Spinal cord (tissue), 10 donors: ENCODE measurements around the gene SEPTIN3. TPM values are rescaled to one million over a fixed set of nuclear protein-coding genes. Genes with fewer than 3 reads are reported as not detected.
A peak's percentile ranks its signal among the peaks of the same experiment; 100 is the strongest.

Experiments used
- DNase-seq, 6 donors: peaks; one replicate each; pipeline versions ENCODE4 v3.0.0 to v3.0.0-alpha.2; 2013 to 2015; ENCODE audit warnings: low spot score in 6 of 6, low read depth in 4 of 6
- H3K27ac ChIP-seq: one replicate; pipeline ENCODE4 v1.5.1; 2013; ENCODE audit warnings: low read depth, low read length, control low read depth
- H3K27me3 ChIP-seq: one replicate; pipeline ENCODE4 v1.6.1; 2013; ENCODE audit warnings: low read length; ENCODE audit not compliant: control insufficient read depth, insufficient read depth
- H3K36me3 ChIP-seq: one replicate; pipeline ENCODE4 v1.6.1; 2013; ENCODE audit warnings: low read length; ENCODE audit not compliant: control insufficient read depth, insufficient read depth
- H3K4me1 ChIP-seq: one replicate; pipeline ENCODE4 v1.6.1; 2013; ENCODE audit warnings: low read length; ENCODE audit not compliant: control insufficient read depth, insufficient read depth
- H3K4me3 ChIP-seq: one replicate; pipeline ENCODE4 v1.5.1; 2013; ENCODE audit warnings: low read depth, low read length, control low read depth
- H3K9me3 ChIP-seq: one replicate; pipeline ENCODE4 v1.6.1; 2013; ENCODE audit warnings: low read length; ENCODE audit not compliant: control insufficient read depth, insufficient read depth
- WGBS: methylation state at CpG from one replicate; pipeline ENCODE4 v1.1.5; 2013; ENCODE audit warnings: missing lambda C conversion rate; ENCODE audit not compliant: insufficient coverage; 5-methylcytosine and 5-hydroxymethylcytosine counted together
- long read RNA-seq, 4 donors: transcript quantifications; one replicate each; lab custom pipeline, GENCODE V29; 2026
- polyA plus RNA-seq, 2 donors: library from polyadenylated mRNA; unstranded; fragments of 120-200 nt; gene quantifications; one replicate each; pipeline ENCODE4 v1.2.1, GENCODE V29; 2013; ENCODE audit not compliant: insufficient read length in 2 of 2
- total RNA-seq, 2 donors: library from RNA; depleted of rRNA in 1 of 2; stranded (reverse); fragments of 120-200 nt in 1 of 2; fragments of >200 nt in 1 of 2; gene quantifications; one replicate each; pipeline versions ENCODE4 v1.2.3 to v1.2.4, GENCODE V29; 2013 to 2014
- donor health status: healthy.

SEPTIN3 gene
- total RNA-seq: 10 to 100 TPM; 86.9 to 89.2 TPM
- polyA plus RNA-seq: 100 to 1,000 TPM; 398 to 423 TPM
- long read RNA-seq, donor 1, full-length matches to known transcripts: 60 of 104 reads
- long read RNA-seq, donor 1, partial matches to known transcripts: 44 of 104 reads
- long read RNA-seq, donor 1, other reads (novel, unspliced or antisense): 0 of 104 reads
- long read RNA-seq, donor 2, full-length matches to known transcripts: 17 of 43 reads
- long read RNA-seq, donor 2, partial matches to known transcripts: 26 of 43 reads
- long read RNA-seq, donor 2, other reads (novel, unspliced or antisense): 0 of 43 reads
- long read RNA-seq, donor 3, full-length matches to known transcripts: 30 of 84 reads
- long read RNA-seq, donor 3, partial matches to known transcripts: 54 of 84 reads
- long read RNA-seq, donor 3, other reads (novel, unspliced or antisense): 0 of 84 reads
- long read RNA-seq, donor 4, full-length matches to known transcripts: 2 of 2 reads
- long read RNA-seq, donor 4, partial matches to known transcripts: 0 of 2 reads
- long read RNA-seq, donor 4, other reads (novel, unspliced or antisense): 0 of 2 reads

- DNase-seq: no peak
- H3K4me1 ChIP-seq: peaks cover 43% of the 10 kb centered on the region
- no peaks in the 10 kb centered on the region for H3K27me3 ChIP-seq
- no peaks in the 10 kb centered on the region for H3K9me3 ChIP-seq
- H3K4me3 ChIP-seq: no peak within 1 kb of the TSS
- WGBS: 54% methylated on average over 6 of the region's 8 CpGs
- H3K27ac ChIP-seq: no peak within 1 kb of the TSS
- H3K36me3 ChIP-seq: peaks cover 12% of the 10 kb centered on the region
These were observed at the start of gene SEPTIN3 for GRCh38 chr22:41969110-41969646. TSS of gene SEPTIN3 (plus strand) at chr22:41969443. CDS start at chr22:41971493, 2,050 bp downstream.

GRCh38 chr22:41920271-41920976 lies 48.8 kb upstream of the SEPTIN3 start:
- Histone ChIP-seq H3K4me1 (peaks cover 35% of the 10 kb centered on the region), H3K4me3 (no peak overlapping the region), H3K9me3 (no peaks in the 10 kb centered on the region), H3K27ac (no peak overlapping the region), H3K36me3 (no peaks in the 10 kb centered on the region), H3K27me3 (peaks cover 52% of the 10 kb centered on the region)
- 17% methylated on average over 14 of the region's 21 CpGs for WGBS
- DNase-seq: no peak

- no peak overlapping the region for H3K4me3 ChIP-seq
- H3K4me1 ChIP-seq: peaks cover 43% of the 10 kb centered on the region
- no peaks in the 10 kb centered on the region for H3K9me3 ChIP-seq
- H3K36me3 ChIP-seq: no peaks in the 10 kb centered on the region
- no peak overlapping the region for H3K27ac ChIP-seq
- DNase-seq: no peak
- H3K27me3 ChIP-seq: peaks cover 50% of the 10 kb centered on the region
- 90% methylated on average over 5 of the region's 5 CpGs for WGBS
These were observed 46.9 kb upstream of the SEPTIN3 start for GRCh38 chr22:41922328-41922727.

GRCh38 chr22:41922940-41923594 lies 46.2 kb upstream of the SEPTIN3 start:
- H3K27ac ChIP-seq: no peak overlapping the region
- H3K36me3 ChIP-seq: no peaks in the 10 kb centered on the region
- H3K9me3 ChIP-seq: no peaks in the 10 kb centered on the region
- H3K27me3 ChIP-seq: peaks cover 47% of the 10 kb centered on the region
- WGBS: 91% methylated on average over 4 of the region's 4 CpGs
- H3K4me1 ChIP-seq: peaks cover 37% of the 10 kb centered on the region
- no peak for DNase-seq
- no peak overlapping the region for H3K4me3 ChIP-seq

GRCh38 chr22:41923595-41924276 lies 45.5 kb upstream of the SEPTIN3 start:
- Histone ChIP-seq H3K27me3 (peaks cover 47% of the 10 kb centered on the region), H3K4me1 (peaks cover 39% of the 10 kb centered on the region), H3K27ac (no peak overlapping the region), H3K36me3 (no peaks in the 10 kb centered on the region), H3K9me3 (no peaks in the 10 kb centered on the region), H3K4me3 (no peak overlapping the region)
- no peak for DNase-seq
- WGBS: 89% methylated on average over 11 of the region's 14 CpGs

- Histone ChIP-seq H3K9me3 (no peaks in the 10 kb centered on the region), H3K27me3 (peaks cover 31% of the 10 kb centered on the region), H3K36me3 (no peaks in the 10 kb centered on the region), H3K4me1 (peaks cover 21% of the 10 kb centered on the region), H3K4me3 (no peak overlapping the region), H3K27ac (no peak overlapping the region)
- 3% methylated on average over 28 of the region's 48 CpGs for WGBS
- peak in 1 of 6 donors; percentile 62 for DNase-seq
These were observed 43.3 kb upstream of the SEPTIN3 start for GRCh38 chr22:41925783-41926460.

- no peaks in the 10 kb centered on the region for H3K9me3 ChIP-seq
- H3K4me3 ChIP-seq: no peak overlapping the region
- H3K4me1 ChIP-seq: peaks cover 21% of the 10 kb centered on the region
- H3K36me3 ChIP-seq: peaks cover 6% of the 10 kb centered on the region
- 73% methylated on average over 6 of the region's 6 CpGs for WGBS
- H3K27ac ChIP-seq: no peak overlapping the region
- DNase-seq: no peak
- H3K27me3 ChIP-seq: peaks cover 31% of the 10 kb centered on the region
These were observed 41.4 kb upstream of the SEPTIN3 start for GRCh38 chr22:41927813-41928212.

GRCh38 chr22:41928593-41929417 lies 40.4 kb upstream of the SEPTIN3 start:
- Histone ChIP-seq H3K36me3 (peaks cover 8% of the 10 kb centered on the region), H3K4me3 (no peak overlapping the region), H3K9me3 (no peaks in the 10 kb centered on the region), H3K4me1 (peaks cover 27% of the 10 kb centered on the region), H3K27ac (no peak overlapping the region), H3K27me3 (peaks cover 31% of the 10 kb centered on the region)
- 60% methylated on average over 8 of the region's 14 CpGs for WGBS
- no peak for DNase-seq
